Activated CD4-positive, alpha-beta T cell treated with anti-CD3 and anti-CD28 coated beads for 36 hours (primary cell): ENCODE results near the gene PIK3R1. TPM values are rescaled to one million over a fixed set of nuclear protein-coding genes. Genes with fewer than 3 reads are reported as not detected.

Experiments
- ATAC-seq: fragments of 200-7000 bp; cut with Tn5 transposase; one replicate; pipeline ENCODE4 v1.10.0; 2021; ENCODE audit warnings: mild to moderate bottlenecking, moderate library complexity
- CTCF ChIA-PET: fragments of 350-600 bp; sonication (Branson Sonifier 250); formaldehyde crosslinking; loops from one replicate; lab custom pipeline; 2021; ENCODE audit warnings: antibody characterized with exemption; lab: Charles Lee
- POLR2A ChIA-PET: fragments of 350-600 bp; sonication (Branson Sonifier 250); formaldehyde crosslinking; loops from one replicate; lab custom pipeline; 2021; ENCODE audit warnings: antibody characterized with exemption, inconsistent platforms; lab: Charles Lee
- DNase-seq: peaks from one replicate; pipeline ENCODE4 v3.0.0-alpha.2; 2020
- H3K27ac Mint-ChIP-seq: one replicate; pipeline ENCODE4 v1.8.0; 2021; ENCODE audit warnings: mixed read lengths
- H3K27me3 Mint-ChIP-seq: one replicate; pipeline ENCODE4 v1.8.0; 2021; ENCODE audit warnings: mixed read lengths
- H3K36me3 Mint-ChIP-seq: one replicate; pipeline ENCODE4 v1.8.0; 2021; ENCODE audit warnings: low read depth, mixed read lengths
- H3K4me1 Mint-ChIP-seq: one replicate; pipeline ENCODE4 v1.8.0; 2021; ENCODE audit warnings: mixed read lengths
- H3K4me3 Mint-ChIP-seq: one replicate; pipeline ENCODE4 v1.8.0; 2021; ENCODE audit warnings: mild to moderate bottlenecking, moderate library complexity, mixed read lengths
- H3K9me3 Mint-ChIP-seq: one replicate; pipeline ENCODE4 v1.8.0; 2021; ENCODE audit warnings: low read depth, mixed read lengths
- intact Hi-C, 2 experiments: fragments of 100-400 bp; cut with DNase I in 1 of 2; cut with micrococcal nuclease in 1 of 2; formaldehyde crosslinking; loops; one replicate each; pipeline versions ENCODE4 v1.14.2 to v1.15.1; 2022 to 2024; cut with DNase I, micrococcal nuclease
- total RNA-seq, 2 experiments: library from RNA; stranded (reverse); gene quantifications; one replicate each; pipeline ENCODE4 v1.2.3, GENCODE V29; 2021

Gene PIK3R1
- total RNA-seq = 10 to 100 TPM; 40.0 to 49.0 TPM

DNA sequence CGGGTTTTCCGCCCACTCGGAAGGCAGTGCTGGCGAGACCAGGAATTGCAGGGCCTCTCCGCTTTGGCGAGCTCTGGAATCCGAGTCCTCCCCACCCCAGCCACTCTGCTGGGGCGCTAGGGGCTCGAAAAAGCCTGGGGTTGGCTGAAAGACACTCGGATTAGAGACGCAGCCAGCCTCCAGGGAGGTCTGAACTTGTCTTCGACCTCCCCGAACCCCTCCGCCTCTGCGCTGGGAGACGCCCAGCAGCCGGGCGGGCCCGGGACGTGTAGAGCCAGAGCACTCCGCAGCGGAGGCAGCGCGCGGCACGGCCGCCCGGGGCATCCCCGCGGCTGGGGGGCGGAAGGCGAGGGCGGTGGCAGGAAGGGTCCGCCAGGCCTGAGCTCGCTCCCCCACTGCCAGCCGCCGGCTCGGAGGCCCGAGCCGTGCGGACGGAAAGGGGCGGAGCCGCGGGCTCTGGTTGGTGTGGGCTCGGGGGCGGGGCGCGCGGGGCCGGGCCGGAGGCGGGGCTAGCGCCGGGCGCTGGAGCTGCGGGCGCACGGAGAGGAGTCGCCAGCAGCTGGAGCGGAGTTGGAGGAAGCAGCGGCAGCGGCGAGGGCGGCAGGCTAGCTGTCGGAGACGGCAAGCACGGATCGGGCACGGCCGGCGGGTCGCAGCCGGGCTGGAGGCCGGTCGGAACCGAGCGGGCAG, at the start of gene PIK3R1:
Gene PIK3R1, plus strand, starts transcription at position 549 of the 690 bp plus-strand sequence. CDS start 10,920 bp downstream, outside the sequence.
- CTCF ChIA-PET = interaction anchor here (0.6 to 4.3 kb wide), 12 partner anchors 9 to 71 kb away, joined by 3 to 38 read pairs (median 6); no protein-coding TSS in a partner anchor
- DNase-seq = peak; percentile 96
- Mint-ChIP-seq H3K4me1 (peaks cover 45% of the 10 kb centered on the region), H3K27ac (peak within 1 kb of the TSS; percentile 97), H3K27me3 (no peaks in the 10 kb centered on the region), H3K36me3 (peaks cover 12% of the 10 kb centered on the region), H3K9me3 (peaks cover 19% of the 10 kb centered on the region), H3K4me3 (peak within 1 kb of the TSS; percentile 83)
- POLR2A ChIA-PET = interaction anchor here (0.6 to 2.2 kb wide), 8 partner anchors 9 to 1775 kb away, joined by 3 to 5 read pairs (median 4); no protein-coding TSS in a partner anchor
- intact Hi-C loops = loop anchor here (1.0 to 10.0 kb wide), 10 partner anchors 24 to 1211 kb away; partner anchors contain the start of gene CCDC125 (in 1 of the 2)
- peak; percentile 85 for ATAC-seq

- Mint-ChIP-seq H3K4me3 (no peak overlapping the region), H3K36me3 (no peaks in the 10 kb centered on the region), H3K27me3 (no peaks in the 10 kb centered on the region), H3K4me1 (no peaks in the 10 kb centered on the region), H3K9me3 (no peaks in the 10 kb centered on the region), H3K27ac (no peak overlapping the region)
- ChIA-PET CTCF (no interaction called here), POLR2A (no interaction called here)
- no peak for DNase-seq
- no peak for ATAC-seq
- intact Hi-C loops = no loop called here
These were observed 48.3 kb upstream of the PIK3R1 start for GRCh38 chr5:68167195-68167651.

DNA sequence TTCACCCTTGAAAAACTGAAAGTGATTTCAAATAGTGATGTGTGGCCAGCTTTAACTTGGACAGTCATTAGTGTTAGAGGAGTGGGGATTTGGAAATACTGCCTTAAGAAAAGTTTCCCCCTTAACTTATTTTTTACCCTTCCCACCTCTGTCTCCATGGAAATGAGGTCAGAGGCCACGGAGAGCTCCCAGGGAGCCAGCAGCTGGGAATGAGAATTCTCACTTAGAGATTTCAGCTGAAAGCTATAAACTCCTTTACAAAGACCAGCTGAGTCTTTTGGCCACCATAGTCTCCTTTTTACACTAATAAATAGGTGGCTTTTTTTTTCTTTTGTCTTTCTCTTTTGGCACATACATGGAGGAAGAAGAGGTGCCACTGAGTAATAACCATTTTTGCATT, 45.7 kb upstream of the PIK3R1 start:
- DNase-seq = no peak
- ChIA-PET POLR2A (no interaction called here), CTCF (no interaction called here)
- no peaks in the 10 kb centered on the region for H3K9me3 Mint-ChIP-seq
- no peak overlapping the region for H3K4me3 Mint-ChIP-seq
- no peaks in the 10 kb centered on the region for H3K36me3 Mint-ChIP-seq
- ATAC-seq = no peak
- intact Hi-C loops = no loop called here
- H3K4me1 Mint-ChIP-seq = no peaks in the 10 kb centered on the region
- H3K27me3 Mint-ChIP-seq = no peaks in the 10 kb centered on the region
- no peak overlapping the region for H3K27ac Mint-ChIP-seq

GRCh38 chr5:68170826-68171558, 44.6 kb upstream of the PIK3R1 start:
- intact Hi-C loops = no loop called here
- POLR2A ChIA-PET = no interaction called here
- DNase-seq = no peak
- Mint-ChIP-seq H3K9me3 (no peaks in the 10 kb centered on the region), H3K36me3 (no peaks in the 10 kb centered on the region), H3K27ac (no peak overlapping the region), H3K4me3 (no peak overlapping the region), H3K4me1 (no peaks in the 10 kb centered on the region), H3K27me3 (no peaks in the 10 kb centered on the region)
- CTCF ChIA-PET = interaction anchor here (0.7 to 1.2 kb wide), 2 partner anchors 12 to 57 kb away, joined by 3 read pairs; no protein-coding TSS in a partner anchor
- no peak for ATAC-seq

DNA sequence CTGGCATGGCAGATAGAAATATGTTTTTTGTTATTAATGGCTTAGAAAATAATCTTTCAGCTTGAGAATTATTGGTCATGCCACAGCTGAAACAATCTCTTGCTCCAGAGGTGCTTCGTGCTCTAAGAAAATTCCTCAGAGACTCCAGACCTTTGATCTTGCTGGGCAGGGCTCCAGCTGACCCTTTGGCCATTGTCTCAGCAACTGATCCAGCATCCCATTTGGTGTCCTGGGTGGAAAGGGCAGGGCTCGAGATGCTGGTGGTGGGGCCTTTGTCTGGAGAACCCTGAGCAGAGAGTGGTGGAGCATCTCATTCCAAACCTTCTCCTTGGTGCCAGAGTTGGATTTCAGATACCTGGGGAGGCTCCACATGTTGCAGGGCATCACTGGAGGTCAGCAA, 43.2 kb upstream of the PIK3R1 start:
- Mint-ChIP-seq H3K27ac (no peak overlapping the region), H3K9me3 (no peaks in the 10 kb centered on the region), H3K36me3 (no peaks in the 10 kb centered on the region), H3K27me3 (no peaks in the 10 kb centered on the region), H3K4me1 (no peaks in the 10 kb centered on the region), H3K4me3 (no peak overlapping the region)
- DNase-seq (no peak), ATAC-seq (no peak)
- intact Hi-C loops = no loop called here
- ChIA-PET CTCF (no interaction called here), POLR2A (no interaction called here)

- ChIA-PET CTCF (interaction anchor here (0.8 kb wide), 1 partner anchor 21 kb away, joined by 4 read pairs; no protein-coding TSS in a partner anchor), POLR2A (no interaction called here)
- H3K27me3 Mint-ChIP-seq = no peaks in the 10 kb centered on the region
These were observed 42.5 kb upstream of the PIK3R1 start for GRCh38 chr5:68173007-68173406.

GRCh38 chr5:68176253-68176652, 39.3 kb upstream of the PIK3R1 start:
- ATAC-seq (no peak), DNase-seq (no peak)
- Mint-ChIP-seq H3K4me1 (peaks cover 2% of the 10 kb centered on the region), H3K9me3 (no peaks in the 10 kb centered on the region), H3K36me3 (no peaks in the 10 kb centered on the region), H3K4me3 (no peak overlapping the region), H3K27ac (no peak overlapping the region), H3K27me3 (no peaks in the 10 kb centered on the region)
- ChIA-PET CTCF (no interaction called here), POLR2A (no interaction called here)
- intact Hi-C loops = no loop called here

More at GRCh38 chr5:68173007-68173406, 42.5 kb upstream of the PIK3R1 start:
- no peak for DNase-seq
- no peak overlapping the region for H3K4me3 Mint-ChIP-seq
- ATAC-seq = no peak
- no peaks in the 10 kb centered on the region for H3K9me3 Mint-ChIP-seq
- no peaks in the 10 kb centered on the region for H3K36me3 Mint-ChIP-seq
- H3K4me1 Mint-ChIP-seq = no peaks in the 10 kb centered on the region
- H3K27ac Mint-ChIP-seq = no peak overlapping the region
- intact Hi-C loops = no loop called here

DNA sequence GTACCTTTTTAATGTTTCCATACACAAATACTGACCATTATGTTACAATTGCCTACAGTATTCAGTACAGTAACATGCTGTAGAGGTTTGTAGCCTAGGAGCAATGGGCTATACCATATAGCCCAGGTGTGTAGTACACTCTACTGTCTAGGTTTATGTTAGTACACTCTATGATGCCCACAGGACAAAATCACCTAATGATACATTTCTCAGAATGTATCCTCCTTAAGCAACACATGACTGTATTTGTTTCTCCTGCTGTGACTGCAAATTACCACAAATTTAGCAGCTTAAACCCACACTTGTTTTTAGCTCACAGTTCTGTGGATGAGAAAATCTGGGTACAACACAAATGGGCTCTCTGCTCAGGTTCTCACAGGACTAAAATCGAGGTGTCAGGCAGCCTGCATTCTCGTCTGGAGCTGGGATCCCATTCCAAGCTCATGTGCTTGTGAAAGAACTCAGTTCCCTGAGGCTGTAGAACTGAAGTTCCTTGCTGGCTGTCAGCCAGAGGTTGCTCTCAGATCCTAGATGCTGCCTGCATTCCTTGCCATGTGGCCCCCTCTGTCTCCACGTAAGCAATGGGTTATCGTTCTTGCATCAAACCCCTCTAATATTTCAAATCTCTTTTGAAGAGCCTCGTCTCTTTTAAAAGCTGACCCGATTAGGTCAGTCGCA, 38.6 kb upstream of the PIK3R1 start:
- Mint-ChIP-seq H3K36me3 (no peaks in the 10 kb centered on the region), H3K9me3 (no peaks in the 10 kb centered on the region), H3K4me1 (peaks cover 2% of the 10 kb centered on the region), H3K27me3 (no peaks in the 10 kb centered on the region), H3K4me3 (no peak overlapping the region), H3K27ac (no peak overlapping the region)
- intact Hi-C loops = no loop called here
- ChIA-PET POLR2A (no interaction called here), CTCF (interaction anchor here (0.7 kb wide), 1 partner anchor 110 kb away, joined by 4 read pairs; no protein-coding TSS in a partner anchor)
- DNase-seq (no peak), ATAC-seq (no peak)

- POLR2A ChIA-PET = no interaction called here
- ATAC-seq (no peak), DNase-seq (no peak)
- peaks cover 2% of the 10 kb centered on the region for H3K4me1 Mint-ChIP-seq
- no peak overlapping the region for H3K4me3 Mint-ChIP-seq
- CTCF ChIA-PET = interaction anchor here (0.7 kb wide), 1 partner anchor 109 kb away, joined by 4 read pairs; no protein-coding TSS in a partner anchor
- H3K27me3 Mint-ChIP-seq = no peaks in the 10 kb centered on the region
- H3K36me3 Mint-ChIP-seq = no peaks in the 10 kb centered on the region
- intact Hi-C loops = no loop called here
- H3K27ac Mint-ChIP-seq = no peak overlapping the region
- H3K9me3 Mint-ChIP-seq = no peaks in the 10 kb centered on the region
These were observed 37.9 kb upstream of the PIK3R1 start for GRCh38 chr5:68177676-68178075.

GRCh38 chr5:68178579-68178978, 37.0 kb upstream of the PIK3R1 start:
- no peaks in the 10 kb centered on the region for H3K9me3 Mint-ChIP-seq
- CTCF ChIA-PET = interaction anchor here (0.7 kb wide), 1 partner anchor 24 kb away, joined by 3 read pairs; no protein-coding TSS in a partner anchor
- H3K4me3 Mint-ChIP-seq = no peak overlapping the region
- DNase-seq (peak; percentile 29), ATAC-seq (peak; percentile 80)
- intact Hi-C loops = no loop called here
- H3K27ac Mint-ChIP-seq = no peak overlapping the region
- no peaks in the 10 kb centered on the region for H3K27me3 Mint-ChIP-seq
- H3K4me1 Mint-ChIP-seq = peaks cover 2% of the 10 kb centered on the region
- no peaks in the 10 kb centered on the region for H3K36me3 Mint-ChIP-seq
- POLR2A ChIA-PET = no interaction called here
